ENCODE measurements around the gene DAB1. TPM values are rescaled to one million over a fixed set of nuclear protein-coding genes. Genes with fewer than 3 reads are reported as not detected.

DAB1 gene
- total and polyA plus RNA-seq, 2 of the 8 experiments (the other 6 are each of a cell fraction or from before 2014, with no cell fraction given) = 4.4 to 11.8 TPM

DNA sequence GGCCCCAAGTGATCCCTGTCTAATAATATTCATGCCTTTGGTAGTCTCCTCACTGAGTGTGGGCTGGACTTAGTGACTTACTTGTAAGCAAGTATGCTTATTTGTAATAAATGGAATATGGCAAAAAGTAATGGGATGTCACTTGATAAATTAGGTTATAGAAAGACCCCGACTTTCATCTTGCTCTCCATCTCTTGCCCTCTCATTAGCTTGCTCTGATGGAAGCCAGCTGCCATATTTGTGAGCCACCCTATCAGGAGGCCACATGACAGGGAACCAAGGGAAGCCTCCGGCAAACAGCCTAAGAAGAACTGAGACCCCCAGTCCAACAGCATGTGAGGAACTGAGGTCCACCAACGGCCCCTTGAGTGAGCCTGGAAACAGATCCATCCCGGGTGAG, 107.0 kb downstream of the DAB1 start (continued):
- TF ChIP-seq, protein P1, sequence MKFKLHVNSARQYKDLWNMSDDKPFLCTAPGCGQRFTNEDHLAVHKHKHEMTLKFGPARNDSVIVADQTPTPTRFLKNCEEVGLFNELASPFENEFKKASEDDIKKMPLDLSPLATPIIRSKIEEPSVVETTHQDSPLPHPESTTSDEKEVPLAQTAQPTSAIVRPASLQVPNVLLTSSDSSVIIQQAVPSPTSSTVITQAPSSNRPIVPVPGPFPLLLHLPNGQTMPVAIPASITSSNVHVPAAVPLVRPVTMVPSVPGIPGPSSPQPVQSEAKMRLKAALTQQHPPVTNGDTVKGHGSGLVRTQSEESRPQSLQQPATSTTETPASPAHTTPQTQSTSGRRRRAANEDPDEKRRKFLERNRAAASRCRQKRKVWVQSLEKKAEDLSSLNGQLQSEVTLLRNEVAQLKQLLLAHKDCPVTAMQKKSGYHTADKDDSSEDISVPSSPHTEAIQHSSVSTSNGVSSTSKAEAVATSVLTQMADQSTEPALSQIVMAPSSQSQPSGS (IDR thresholded peaks at IDR 0.05; ENCODE audit: low read length) = no peak
- no peak for TF ChIP-seq TBP (IDR thresholded peaks at IDR 0.05; ENCODE audit: low read depth, low read length)
- TF ChIP-seq, protein P2, sequence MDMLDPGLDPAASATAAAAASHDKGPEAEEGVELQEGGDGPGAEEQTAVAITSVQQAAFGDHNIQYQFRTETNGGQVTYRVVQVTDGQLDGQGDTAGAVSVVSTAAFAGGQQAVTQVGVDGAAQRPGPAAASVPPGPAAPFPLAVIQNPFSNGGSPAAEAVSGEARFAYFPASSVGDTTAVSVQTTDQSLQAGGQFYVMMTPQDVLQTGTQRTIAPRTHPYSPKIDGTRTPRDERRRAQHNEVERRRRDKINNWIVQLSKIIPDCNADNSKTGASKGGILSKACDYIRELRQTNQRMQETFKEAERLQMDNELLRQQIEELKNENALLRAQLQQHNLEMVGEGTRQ (IDR thresholded peaks at IDR 0.05; ENCODE audit: low read length) = no peak
- no peak for TF ChIP-seq POLR2A (IDR thresholded peaks at IDR 0.05; ENCODE audit: control extremely low read depth in 1 of 2, low read depth in 2 of 2, low read length in 2 of 2)
- no peak for TF ChIP-seq SIRT6 (IDR thresholded peaks at IDR 0.05; ENCODE audit: low read length)
- no peak for TF ChIP-seq RAD21 (IDR thresholded peaks at IDR 0.05 in 1 of 2, conservative IDR thresholded peaks at IDR 0.05 in 1 of 2; ENCODE audit: low read depth in 2 of 2, low read length in 2 of 2)
- TF ChIP-seq TEAD4 (IDR thresholded peaks at IDR 0.05; ENCODE audit: low read depth, low read length) = no peak

Data from H1 (cell line).